ENCODE results near the gene CACNA1E.

CACNA1E gene

GRCh38 chr1:181497870-181498269 is 14.6 kb downstream of the CACNA1E start:
- no peaks in the 10 kb centered on the region for H3K9me3 Mint-ChIP-seq
- no peak for ATAC-seq
- H3K27ac Mint-ChIP-seq, result no peak overlapping the region
- DNase-seq (ENCODE audit: low spot score in 2 of 2), result no peak
- H3K4me1 Mint-ChIP-seq, result no peaks in the 10 kb centered on the region
- H3K4me3 Mint-ChIP-seq, result no peak overlapping the region
- H3K36me3 Mint-ChIP-seq, result no peaks in the 10 kb centered on the region

GRCh38 chr1:181499825-181500224 is 16.5 kb downstream of the CACNA1E start:
- ATAC-seq, result no peak
- H3K36me3 Mint-ChIP-seq, result no peaks in the 10 kb centered on the region
- no peak overlapping the region for H3K27ac Mint-ChIP-seq
- no peaks in the 10 kb centered on the region for H3K9me3 Mint-ChIP-seq
- no peak overlapping the region for H3K4me3 Mint-ChIP-seq
- no peak for DNase-seq (ENCODE audit: low spot score in 2 of 2)
- H3K4me1 Mint-ChIP-seq, result no peaks in the 10 kb centered on the region

GRCh38 chr1:181500636-181501035 is 17.3 kb downstream of the CACNA1E start:
- Mint-ChIP-seq H3K27ac (no peak overlapping the region), H3K4me1 (no peaks in the 10 kb centered on the region), H3K4me3 (no peak overlapping the region), H3K36me3 (no peaks in the 10 kb centered on the region), H3K9me3 (no peaks in the 10 kb centered on the region)
- no peak for ATAC-seq
- DNase-seq (ENCODE audit: low spot score in 2 of 2), result no peak

GRCh38 chr1:181501612-181502011 is 18.3 kb downstream of the CACNA1E start:
- Mint-ChIP-seq H3K4me3 (no peak overlapping the region), H3K9me3 (no peaks in the 10 kb centered on the region), H3K27ac (no peak overlapping the region), H3K36me3 (no peaks in the 10 kb centered on the region), H3K4me1 (no peaks in the 10 kb centered on the region)
- DNase-seq (ENCODE audit: low spot score in 2 of 2) (no peak), ATAC-seq (no peak)

- no peak for ATAC-seq
- no peaks in the 10 kb centered on the region for H3K36me3 Mint-ChIP-seq
- no peak for DNase-seq (ENCODE audit: low spot score in 2 of 2)
- no peaks in the 10 kb centered on the region for H3K4me1 Mint-ChIP-seq
- no peak overlapping the region for H3K4me3 Mint-ChIP-seq
- H3K27ac Mint-ChIP-seq, result no peak overlapping the region
- H3K9me3 Mint-ChIP-seq, result no peaks in the 10 kb centered on the region
Observed at GRCh38 chr1:181503171-181503810, 20.0 kb downstream of the CACNA1E start.

GRCh38 chr1:181504399-181504842 is 21.1 kb downstream of the CACNA1E start:
- ATAC-seq (peak; percentile 18), DNase-seq (ENCODE audit: low spot score in 2 of 2) (no peak)
- no peaks in the 10 kb centered on the region for H3K9me3 Mint-ChIP-seq
- no peaks in the 10 kb centered on the region for H3K36me3 Mint-ChIP-seq
- no peak overlapping the region for H3K4me3 Mint-ChIP-seq
- H3K4me1 Mint-ChIP-seq, result no peaks in the 10 kb centered on the region
- no peak overlapping the region for H3K27ac Mint-ChIP-seq

GRCh38 chr1:181506563-181507353 is 23.4 kb downstream of the CACNA1E start:
- Mint-ChIP-seq H3K27ac (no peak overlapping the region), H3K4me3 (no peak overlapping the region)

GRCh38 chr1:181508486-181509165 is 25.3 kb downstream of the CACNA1E start:
- DNase-seq (ENCODE audit: low spot score in 2 of 2) (no peak), ATAC-seq (no peak)
- Mint-ChIP-seq H3K36me3 (no peaks in the 10 kb centered on the region), H3K9me3 (no peaks in the 10 kb centered on the region), H3K4me3 (no peak overlapping the region), H3K4me1 (no peaks in the 10 kb centered on the region), H3K27ac (no peak overlapping the region)

More at GRCh38 chr1:181506563-181507353, 23.4 kb downstream of the CACNA1E start:
- Mint-ChIP-seq H3K36me3 (no peaks in the 10 kb centered on the region), H3K9me3 (no peaks in the 10 kb centered on the region), H3K4me1 (no peaks in the 10 kb centered on the region)
- ATAC-seq, result no peak
- DNase-seq (ENCODE audit: low spot score in 2 of 2), result no peak

GRCh38 chr1:181513786-181514297 is 30.5 kb downstream of the CACNA1E start:
- no peak for DNase-seq (ENCODE audit: low spot score in 2 of 2)
- no peaks in the 10 kb centered on the region for H3K36me3 Mint-ChIP-seq
- ATAC-seq, result no peak
- H3K9me3 Mint-ChIP-seq, result no peaks in the 10 kb centered on the region
- H3K27ac Mint-ChIP-seq, result no peak overlapping the region
- H3K4me3 Mint-ChIP-seq, result no peak overlapping the region
- no peaks in the 10 kb centered on the region for H3K4me1 Mint-ChIP-seq

- H3K4me1 Mint-ChIP-seq, result no peaks in the 10 kb centered on the region
- ATAC-seq, result peak; percentile 35
- no peaks in the 10 kb centered on the region for H3K36me3 Mint-ChIP-seq
Observed at GRCh38 chr1:181514298-181515290, 31.3 kb downstream of the CACNA1E start.

GRCh38 chr1:181516706-181517105 is 33.4 kb downstream of the CACNA1E start:
- no peaks in the 10 kb centered on the region for H3K36me3 Mint-ChIP-seq
- no peaks in the 10 kb centered on the region for H3K9me3 Mint-ChIP-seq
- ATAC-seq, result no peak

More at GRCh38 chr1:181514298-181515290, 31.3 kb downstream of the CACNA1E start:
- H3K4me3 Mint-ChIP-seq, result no peak overlapping the region
- H3K27ac Mint-ChIP-seq, result no peak overlapping the region
- no peak for DNase-seq (ENCODE audit: low spot score in 2 of 2)
- no peaks in the 10 kb centered on the region for H3K9me3 Mint-ChIP-seq

GRCh38 chr1:181517181-181517875 is 34.0 kb downstream of the CACNA1E start:
- Mint-ChIP-seq H3K4me1 (peaks cover 6% of the 10 kb centered on the region), H3K27ac (no peak overlapping the region), H3K9me3 (no peaks in the 10 kb centered on the region), H3K36me3 (no peaks in the 10 kb centered on the region), H3K4me3 (no peak overlapping the region)
- ATAC-seq (no peak), DNase-seq (ENCODE audit: low spot score in 2 of 2) (no peak)

More at GRCh38 chr1:181516706-181517105, 33.4 kb downstream of the CACNA1E start:
- Mint-ChIP-seq H3K4me1 (peaks cover 4% of the 10 kb centered on the region), H3K27ac (no peak overlapping the region), H3K4me3 (no peak overlapping the region)
- DNase-seq (ENCODE audit: low spot score in 2 of 2), result no peak

- Mint-ChIP-seq H3K36me3 (no peaks in the 10 kb centered on the region), H3K4me1 (peaks cover 6% of the 10 kb centered on the region), H3K9me3 (no peaks in the 10 kb centered on the region), H3K27ac (no peak overlapping the region), H3K4me3 (no peak overlapping the region)
- ATAC-seq (no peak), DNase-seq (ENCODE audit: low spot score in 2 of 2) (no peak)
Observed at GRCh38 chr1:181518152-181518551, 34.8 kb downstream of the CACNA1E start.

- no peak for DNase-seq (ENCODE audit: low spot score in 2 of 2)
- H3K36me3 Mint-ChIP-seq, result no peaks in the 10 kb centered on the region
- no peak overlapping the region for H3K27ac Mint-ChIP-seq
- no peak for ATAC-seq
- H3K9me3 Mint-ChIP-seq, result peaks cover 5% of the 10 kb centered on the region
- H3K4me3 Mint-ChIP-seq, result no peak overlapping the region
- peaks cover 6% of the 10 kb centered on the region for H3K4me1 Mint-ChIP-seq
Observed at GRCh38 chr1:181522864-181523263, 39.5 kb downstream of the CACNA1E start.
